CD14-positive monocyte (primary cell): ENCODE results near the gene TNIP3. TPM values are rescaled to one million over a fixed set of nuclear protein-coding genes. Genes with fewer than 3 reads are reported as not detected.

Experiments
- DNase-seq, 3 donors: peaks; one replicate each; pipeline ENCODE4 v3.0.0-alpha.2; 2011 to 2022
- H2AFZ ChIP-seq: 2 replicates; pipeline ENCODE4 v1.6.0; 2012; ENCODE audit warnings: mild to moderate bottlenecking, low read depth, low read length, inconsistent platforms; ENCODE audit not compliant: insufficient read depth, poor library complexity, severe bottlenecking
- H3K27ac ChIP-seq, 2 donors: 1 replicate in 1 of 2; 2 replicates in 1 of 2; pipeline ENCODE4 v1.5.1; 2012 to 2013; ENCODE audit warnings: low read length in 2 of 2, control low read depth in 1 of 2, inconsistent platforms in 1 of 2, low read depth in 1 of 2, mild to moderate bottlenecking in 1 of 2
- H3K27me3 ChIP-seq, 2 donors: one replicate each; pipeline versions ENCODE4 v1.6.0 to v1.6.1; 2011 to 2013; ENCODE audit warnings: low read length in 2 of 2; ENCODE audit not compliant: control insufficient read depth in 2 of 2, insufficient read depth in 2 of 2
- H3K36me3 ChIP-seq, 2 donors: replicated peaks in 1 of 2; 1 replicate in 1 of 2; 2 replicates in 1 of 2; pipeline versions ENCODE4 v1.5.1 to v1.6.1; 2012 to 2013; ENCODE audit warnings: low read length in 2 of 2, control low read depth in 1 of 2, inconsistent platforms in 1 of 2, mild to moderate bottlenecking in 1 of 2; ENCODE audit not compliant: insufficient read depth in 2 of 2, control insufficient read depth in 1 of 2
- H3K4me1 ChIP-seq, 2 donors: 1 replicate in 1 of 2; 2 replicates in 1 of 2; pipeline versions ENCODE4 v1.5.1 to v1.6.1; 2012 to 2013; ENCODE audit warnings: low read length in 2 of 2, control low read depth in 1 of 2, inconsistent platforms in 1 of 2, mild to moderate bottlenecking in 1 of 2, moderate library complexity in 1 of 2; ENCODE audit not compliant: insufficient read depth in 2 of 2, control insufficient read depth in 1 of 2
- H3K4me2 ChIP-seq: replicated peaks from 2 replicates; pipeline ENCODE3; 2012; ENCODE audit warnings: low read length, moderate library complexity, mild to moderate bottlenecking; ENCODE audit not compliant: poor library complexity, severe bottlenecking; ENCODE audit errors: extremely low read depth
- H3K4me3 ChIP-seq, 3 experiments: fragments of 200-600 bp in 1 of 3; sonication (generic) in 1 of 3; replicated peaks in 1 of 3; 1 replicate in 2 of 3; 2 replicates in 1 of 3; pipeline ENCODE4 v1.5.1; 2011 to 2013; ENCODE audit warnings: low read length in 3 of 3, mild to moderate bottlenecking in 3 of 3, control low read depth in 2 of 3, low read depth in 2 of 3, inconsistent platforms in 1 of 3, moderate library complexity in 1 of 3
- H3K79me2 ChIP-seq: 2 replicates; pipeline ENCODE4 v1.6.0; 2012; ENCODE audit warnings: mild to moderate bottlenecking, control low read depth, inconsistent platforms, low read length, moderate library complexity; ENCODE audit not compliant: insufficient read depth
- H3K9ac ChIP-seq: 2 replicates; pipeline ENCODE4 v1.6.0; 2017; ENCODE audit warnings: low read length, mild to moderate bottlenecking; ENCODE audit not compliant: insufficient read depth, poor library complexity, severe bottlenecking
- H3K9me3 ChIP-seq, 2 donors: replicated peaks in 1 of 2; 1 replicate in 1 of 2; 2 replicates in 1 of 2; pipeline versions ENCODE4 v1.5.1 to v1.6.1; 2012 to 2013; ENCODE audit warnings: low read length in 2 of 2, control low read depth in 1 of 2; ENCODE audit not compliant: control insufficient read depth in 1 of 2, insufficient read depth in 1 of 2
- H4K20me1 ChIP-seq: 2 replicates; pipeline ENCODE4 v1.6.0; 2012; ENCODE audit warnings: mild to moderate bottlenecking, low read length, control low read depth, moderate library complexity; ENCODE audit not compliant: insufficient read depth
- H3K27ac Mint-ChIP-seq, 7 donors: one replicate each; pipeline ENCODE4 v1.8.0; 2020; ENCODE audit warnings: mild to moderate bottlenecking in 7 of 7, mixed read lengths in 7 of 7, moderate library complexity in 6 of 7, inconsistent platforms in 2 of 7
- H3K27me3 Mint-ChIP-seq, 3 donors: one replicate each; pipeline ENCODE4 v1.8.0; 2021 to 2022; ENCODE audit warnings: low read depth in 3 of 3, mild to moderate bottlenecking in 3 of 3, mixed read lengths in 3 of 3, moderate library complexity in 3 of 3, inconsistent platforms in 1 of 3
- H3K36me3 Mint-ChIP-seq, 2 donors: one replicate each; pipeline ENCODE4 v1.8.0; 2020; ENCODE audit warnings: mixed read lengths in 2 of 2, inconsistent platforms in 1 of 2, mild to moderate bottlenecking in 1 of 2
- H3K4me1 Mint-ChIP-seq: one replicate; pipeline ENCODE4 v1.8.0; 2020; ENCODE audit warnings: mild to moderate bottlenecking, mixed read lengths
- H3K4me3 Mint-ChIP-seq, 2 donors: one replicate each; pipeline ENCODE4 v1.8.0; 2020; ENCODE audit warnings: mild to moderate bottlenecking in 2 of 2, mixed read lengths in 2 of 2, moderate library complexity in 1 of 2
- H3K9me3 Mint-ChIP-seq, 7 donors: one replicate each; pipeline ENCODE4 v1.8.0; 2020 to 2022; ENCODE audit warnings: mixed read lengths in 7 of 7, mild to moderate bottlenecking in 6 of 7, moderate library complexity in 6 of 7, inconsistent platforms in 2 of 7
- WGBS: methylation state at CpG from one replicate; pipeline ENCODE4 v1.1.5; 2013; ENCODE audit warnings: missing lambda C conversion rate; ENCODE audit not compliant: insufficient coverage; 5-methylcytosine and 5-hydroxymethylcytosine counted together
- intact Hi-C, 2 donors: fragments of 100-400 bp; cut with micrococcal nuclease; formaldehyde crosslinking; loops; one replicate each; pipeline versions ENCODE4 v1.15.0 to v1.15.1; 2023
- polyA plus RNA-seq, 3 donors: library from polyadenylated mRNA; depleted of rRNA in 1 of 3; unstranded in 2 of 3; stranded (reverse) in 1 of 3; fragments of 300-500 nt in 2 of 3; fragments of >200 nt in 1 of 3; fragmentation: Illumina TruSeq in 2 of 3; gene quantifications; 1 replicate in 2 of 3; 2 replicates in 1 of 3; pipeline ENCODE4 v1.2.3, GENCODE V29; 2012 to 2021
- TF ChIP-seq, protein P1 (sequence below): fragments of 200-600 bp; IDR thresholded peaks from one replicate; pipeline ENCODE4 v1.8.0; 2022; ENCODE audit warnings: antibody characterized with exemption, mild to moderate bottlenecking

The TNIP3 gene
- polyA plus RNA-seq, 3 donors, result 0.20 TPM; not detected in 2

- Mint-ChIP-seq H3K9me3 (no peaks in the 10 kb centered on the region), H3K4me3 (peak overlapping the region in 1 of 2 donors; percentile 83), H3K27ac (peak overlapping the region in 4 of 7 donors; percentile 1 to 70 (median 42)), H3K4me1 (peaks cover 48% of the 10 kb centered on the region), H3K36me3 (no peaks in the 10 kb centered on the region), H3K27me3 (peaks cover 0 to 6% (median 5%) of the 10 kb centered on the region in 3 donors)
- Histone ChIP-seq H3K36me3 (no peaks in the 10 kb centered on the region), H3K27ac (no peak overlapping the region), H3K79me2 (no peaks in the 10 kb centered on the region), H3K4me3 (peak overlapping the region in 1 of 3 experiments; percentile 82), H4K20me1 (no peaks in the 10 kb centered on the region), H3K4me2 (peak overlapping the region; percentile 95), H3K27me3 (peaks cover 2 to 5% of the 10 kb centered on the region in 2 donors), H3K9me3 (no peaks in the 10 kb centered on the region), H3K9ac (no peak overlapping the region), H3K4me1 (peaks cover 42 to 47% of the 10 kb centered on the region in 2 donors), H2AFZ (no peak overlapping the region)
- TF ChIP-seq, protein P1, sequence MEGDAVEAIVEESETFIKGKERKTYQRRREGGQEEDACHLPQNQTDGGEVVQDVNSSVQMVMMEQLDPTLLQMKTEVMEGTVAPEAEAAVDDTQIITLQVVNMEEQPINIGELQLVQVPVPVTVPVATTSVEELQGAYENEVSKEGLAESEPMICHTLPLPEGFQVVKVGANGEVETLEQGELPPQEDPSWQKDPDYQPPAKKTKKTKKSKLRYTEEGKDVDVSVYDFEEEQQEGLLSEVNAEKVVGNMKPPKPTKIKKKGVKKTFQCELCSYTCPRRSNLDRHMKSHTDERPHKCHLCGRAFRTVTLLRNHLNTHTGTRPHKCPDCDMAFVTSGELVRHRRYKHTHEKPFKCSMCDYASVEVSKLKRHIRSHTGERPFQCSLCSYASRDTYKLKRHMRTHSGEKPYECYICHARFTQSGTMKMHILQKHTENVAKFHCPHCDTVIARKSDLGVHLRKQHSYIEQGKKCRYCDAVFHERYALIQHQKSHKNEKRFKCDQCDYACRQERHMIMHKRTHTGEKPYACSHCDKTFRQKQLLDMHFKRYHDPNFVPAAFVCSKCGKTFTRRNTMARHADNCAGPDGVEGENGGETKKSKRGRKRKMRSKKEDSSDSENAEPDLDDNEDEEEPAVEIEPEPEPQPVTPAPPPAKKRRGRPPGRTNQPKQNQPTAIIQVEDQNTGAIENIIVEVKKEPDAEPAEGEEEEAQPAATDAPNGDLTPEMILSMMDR, result no peak
- intact Hi-C loops, result no loop called here
- 0% methylated on average over 3 of the region's 3 CpGs for WGBS
- DNase-seq, result peak in 2 of 3 donors; percentile 60 to 83
Observed at GRCh38 chr4:121155893-121156292, 8.2 kb downstream of the TNIP3 start.

DNA sequence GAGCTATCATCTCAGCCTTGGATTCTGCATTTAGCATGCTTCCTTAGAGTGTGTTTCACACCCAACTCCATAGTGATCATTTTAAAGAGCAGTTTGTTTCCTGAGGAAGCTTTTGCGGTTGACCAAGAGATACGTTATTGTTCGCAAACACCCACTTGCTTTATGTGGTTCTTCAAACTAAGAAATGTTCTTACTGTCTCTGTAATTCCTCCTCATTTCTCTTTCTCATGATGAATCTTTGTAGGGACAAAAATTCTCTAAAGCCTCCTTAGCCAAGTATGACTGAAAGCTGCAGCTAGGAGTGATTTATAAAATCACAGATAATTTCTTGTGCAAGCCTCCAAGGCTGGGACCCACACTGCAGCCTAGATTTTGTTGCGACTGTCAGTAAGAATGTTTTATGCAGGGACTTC, 10.0 kb downstream of the TNIP3 start:
- no CpG with 5 or more reads among the region's 4 CpGs for WGBS
- no peak overlapping the region for H3K27ac ChIP-seq
- no peaks in the 10 kb centered on the region for H4K20me1 ChIP-seq
- no peaks in the 10 kb centered on the region for H3K79me2 ChIP-seq
- H3K27me3 ChIP-seq, result peaks cover 2 to 9% of the 10 kb centered on the region in 2 donors
- H3K9ac ChIP-seq, result no peak overlapping the region
- peaks cover 0 to 12% (median 8%) of the 10 kb centered on the region in 3 donors for H3K27me3 Mint-ChIP-seq
- peak in 1 of 3 donors; percentile 4 for DNase-seq
- peak overlapping the region; percentile 38 to 81 for H3K4me3 Mint-ChIP-seq
- peaks cover 48% of the 10 kb centered on the region for H3K4me1 Mint-ChIP-seq
- peaks cover 42 to 47% of the 10 kb centered on the region in 2 donors for H3K4me1 ChIP-seq
- no peak overlapping the region for H2AFZ ChIP-seq
- H3K27ac Mint-ChIP-seq, result peak overlapping the region in 2 of 7 donors; percentile 38 to 66
- intact Hi-C loops, result no loop called here
- no peaks in the 10 kb centered on the region for H3K36me3 Mint-ChIP-seq
- no peaks in the 10 kb centered on the region for H3K36me3 ChIP-seq
- no peaks in the 10 kb centered on the region for H3K9me3 ChIP-seq
- peak overlapping the region in 1 of 3 experiments; percentile 29 for H3K4me3 ChIP-seq
- TF ChIP-seq, protein P1, result no peak
- peak overlapping the region; percentile 63 for H3K4me2 ChIP-seq
- H3K9me3 Mint-ChIP-seq, result peaks cover 0 to 7% (median 0%) of the 10 kb centered on the region in 7 donors
